Measurements from ENCODE around the gene FCN3. TPM values are rescaled to one million over a fixed set of nuclear protein-coding genes. Genes with fewer than 3 reads are reported as not detected.

The FCN3 gene
- total and polyA plus RNA-seq, 10 of the 15 experiments (the other 5 are each of a cell fraction or from before 2014, with no cell fraction given): 0.28 TPM; not detected in 9

DNA sequence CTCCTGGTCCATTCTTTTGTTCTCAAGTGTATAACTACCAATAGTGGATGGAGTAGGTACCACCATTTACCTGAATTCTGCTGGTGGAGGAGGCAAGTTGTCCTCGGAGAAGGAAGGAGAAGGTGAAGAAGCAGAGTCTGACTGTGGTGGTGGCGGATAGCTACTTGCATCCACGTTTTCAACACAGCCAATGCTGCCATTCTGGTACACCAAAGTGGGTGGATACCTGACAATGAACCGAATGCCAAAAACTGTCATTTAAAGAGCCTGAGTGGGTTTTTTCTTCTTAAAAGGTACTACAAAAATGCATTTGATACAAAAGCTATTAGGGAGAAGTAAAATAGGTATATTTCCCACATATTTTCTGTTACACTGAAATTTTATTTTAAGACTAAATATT lies 37.9 kb upstream of the FCN3 start:
- Histone ChIP-seq H3K4me1 (ENCODE audit: control insufficient read depth, insufficient read depth, low read length) (peaks cover 19% of the 10 kb centered on the region), H3K79me2 (ENCODE audit: control insufficient read depth, insufficient read depth, low read length) (peaks cover 1% of the 10 kb centered on the region; the same call in 1 of the 2 replicates), H3K4me2 (ENCODE audit: control insufficient read depth, insufficient read depth) (no peak overlapping the region), H3K36me3 (ENCODE audit: control insufficient read depth in 2 of 2, insufficient read depth in 2 of 2, low read length in 1 of 2) (peaks cover 30 to 53% of the 10 kb centered on the region in 2 experiments), H4K20me1 (ENCODE audit: control insufficient read depth, insufficient read depth) (no peaks in the 10 kb centered on the region), H3K27ac (ENCODE audit: control insufficient read depth, insufficient read depth) (no peak overlapping the region), H3K27me3 (replicated peaks in 1 of 2; ENCODE audit: control insufficient read depth in 2 of 2, insufficient read depth in 2 of 2, low read length in 1 of 2) (no peaks in the 10 kb centered on the region), H3K9ac (ENCODE audit: control insufficient read depth, insufficient read depth, low read length) (no peak overlapping the region), H2AFZ (ENCODE audit: control insufficient read depth, low read depth, low read length) (no peak overlapping the region), H3K4me3 (no peak overlapping the region), H3K9me3 (replicated peaks; ENCODE audit: control insufficient read depth, insufficient read depth, low read length) (no peaks in the 10 kb centered on the region)
- no peak for TF ChIP-seq MTA2 (IDR thresholded peaks at IDR 0.05; ENCODE audit: low read depth)
- no peak for TF ChIP-seq YBX1 (IDR thresholded peaks at IDR 0.05)
- TF ChIP-seq, protein P1, sequence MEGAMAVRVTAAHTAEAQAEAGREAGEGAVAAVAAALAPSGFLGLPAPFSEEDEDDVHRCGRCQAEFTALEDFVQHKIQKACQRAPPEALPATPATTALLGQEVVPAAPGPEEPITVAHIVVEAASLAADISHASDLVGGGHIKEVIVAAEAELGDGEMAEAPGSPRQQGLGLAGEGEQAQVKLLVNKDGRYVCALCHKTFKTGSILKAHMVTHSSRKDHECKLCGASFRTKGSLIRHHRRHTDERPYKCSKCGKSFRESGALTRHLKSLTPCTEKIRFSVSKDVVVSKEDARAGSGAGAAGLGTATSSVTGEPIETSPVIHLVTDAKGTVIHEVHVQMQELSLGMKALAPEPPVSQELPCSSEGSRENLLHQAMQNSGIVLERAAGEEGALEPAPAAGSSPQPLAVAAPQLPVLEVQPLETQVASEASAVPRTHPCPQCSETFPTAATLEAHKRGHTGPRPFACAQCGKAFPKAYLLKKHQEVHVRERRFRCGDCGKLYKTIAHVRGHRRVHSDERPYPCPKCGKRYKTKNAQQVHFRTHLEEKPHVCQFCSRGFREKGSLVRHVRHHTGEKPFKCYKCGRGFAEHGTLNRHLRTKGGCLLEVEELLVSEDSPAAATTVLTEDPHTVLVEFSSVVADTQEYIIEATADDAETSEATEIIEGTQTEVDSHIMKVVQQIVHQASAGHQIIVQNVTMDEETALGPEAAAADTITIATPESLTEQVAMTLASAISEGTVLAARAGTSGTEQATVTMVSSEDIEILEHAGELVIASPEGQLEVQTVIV (IDR thresholded peaks at IDR 0.05; ENCODE audit: borderline replicate concordance, partially characterized antibody): no peak
- TF ChIP-seq NFYA (IDR thresholded peaks at IDR 0.05; ENCODE audit: borderline replicate concordance, low read depth, low read length): no peak
- TF ChIP-seq, protein P2, sequence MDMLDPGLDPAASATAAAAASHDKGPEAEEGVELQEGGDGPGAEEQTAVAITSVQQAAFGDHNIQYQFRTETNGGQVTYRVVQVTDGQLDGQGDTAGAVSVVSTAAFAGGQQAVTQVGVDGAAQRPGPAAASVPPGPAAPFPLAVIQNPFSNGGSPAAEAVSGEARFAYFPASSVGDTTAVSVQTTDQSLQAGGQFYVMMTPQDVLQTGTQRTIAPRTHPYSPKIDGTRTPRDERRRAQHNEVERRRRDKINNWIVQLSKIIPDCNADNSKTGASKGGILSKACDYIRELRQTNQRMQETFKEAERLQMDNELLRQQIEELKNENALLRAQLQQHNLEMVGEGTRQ (IDR thresholded peaks at IDR 0.05; ENCODE audit: borderline replicate concordance, low read depth, low read length): no peak
- no peak for TF ChIP-seq ZNF24 (IDR thresholded peaks at IDR 0.05)
- TF ChIP-seq RB1 (IDR thresholded peaks at IDR 0.05; ENCODE audit: borderline replicate concordance): no peak
- TF ChIP-seq MTA3 (IDR thresholded peaks at IDR 0.05; ENCODE audit: borderline replicate concordance, low read length): no peak
- TF ChIP-seq PAX8 (IDR thresholded peaks at IDR 0.05): no peak
- no peak for TF ChIP-seq SMARCA5 (IDR thresholded peaks at IDR 0.05)
- no peak for TF ChIP-seq HSF1 (IDR thresholded peaks at IDR 0.05; ENCODE audit: low read depth, low read length)
- WGBS (ENCODE audit: insufficient coverage, insufficient replicate concordance, low lambda C conversion rate, missing lambda C conversion rate): 96% methylated on average over 4 of the region's 4 CpGs
- ChIA-PET CTCF (interaction anchor here (0.7 to 10.0 kb wide), 5 partner anchors 16 to 192 kb away, joined by 3 to 155 read pairs (median 6); partner anchors contain the start of gene AHDC1), POLR2A (interaction anchor here (0.6 to 1.3 kb wide), 2 partner anchors 15 to 78 kb away, joined by 3 to 6 read pairs; no protein-coding TSS in a partner anchor), RAD21 (ENCODE audit: unreplicated experiment) (interaction anchor here (1.5 to 9.8 kb wide), 2 partner anchors 33 to 77 kb away, joined by 6 to 94 read pairs; partner anchors contain the start of gene WASF2), SMC1A (ENCODE audit: uncharacterized antibody, unreplicated experiment) (interaction anchor here (0.8 to 22.2 kb wide), 7 partner anchors 11 to 193 kb away, joined by 3 to 470 read pairs (median 3); partner anchors contain the start of gene AHDC1)
- in situ Hi-C loops (cut with MboI) (no loop called here), intact Hi-C loops (cut with micrococcal nuclease; ENCODE audit: unreplicated experiment) (no loop called here)
- no peak for ATAC-seq
- no peak for FAIRE-seq
- no TSS peak for BruUV-seq (replicated peaks)
- DNase-seq (ENCODE audit: low read depth, low spot score): no peak

All from GM12878 (cell line).